ENCODE data around the gene SERPINA6.

DNA sequence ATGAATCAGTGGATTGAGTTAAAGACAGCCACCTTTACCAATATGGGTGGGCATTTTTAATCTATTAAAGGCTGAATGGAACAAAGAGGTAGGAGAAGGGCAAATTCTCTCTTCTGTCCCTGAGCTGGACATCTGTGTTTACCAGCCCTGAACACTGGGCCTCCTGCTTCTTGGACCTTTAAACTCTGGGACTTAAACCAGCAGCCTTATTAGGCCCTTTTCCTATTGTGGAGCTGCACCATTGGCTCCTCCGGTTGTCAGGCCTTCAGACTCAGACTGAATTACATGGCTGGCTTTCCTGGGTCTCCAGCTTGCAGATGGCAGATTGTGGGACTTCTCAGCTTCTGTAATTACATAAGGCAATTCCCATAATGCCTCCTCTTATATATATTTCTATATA, 6.4 kb downstream of the SERPINA6 start:
- TF ChIP-seq, protein P1, sequence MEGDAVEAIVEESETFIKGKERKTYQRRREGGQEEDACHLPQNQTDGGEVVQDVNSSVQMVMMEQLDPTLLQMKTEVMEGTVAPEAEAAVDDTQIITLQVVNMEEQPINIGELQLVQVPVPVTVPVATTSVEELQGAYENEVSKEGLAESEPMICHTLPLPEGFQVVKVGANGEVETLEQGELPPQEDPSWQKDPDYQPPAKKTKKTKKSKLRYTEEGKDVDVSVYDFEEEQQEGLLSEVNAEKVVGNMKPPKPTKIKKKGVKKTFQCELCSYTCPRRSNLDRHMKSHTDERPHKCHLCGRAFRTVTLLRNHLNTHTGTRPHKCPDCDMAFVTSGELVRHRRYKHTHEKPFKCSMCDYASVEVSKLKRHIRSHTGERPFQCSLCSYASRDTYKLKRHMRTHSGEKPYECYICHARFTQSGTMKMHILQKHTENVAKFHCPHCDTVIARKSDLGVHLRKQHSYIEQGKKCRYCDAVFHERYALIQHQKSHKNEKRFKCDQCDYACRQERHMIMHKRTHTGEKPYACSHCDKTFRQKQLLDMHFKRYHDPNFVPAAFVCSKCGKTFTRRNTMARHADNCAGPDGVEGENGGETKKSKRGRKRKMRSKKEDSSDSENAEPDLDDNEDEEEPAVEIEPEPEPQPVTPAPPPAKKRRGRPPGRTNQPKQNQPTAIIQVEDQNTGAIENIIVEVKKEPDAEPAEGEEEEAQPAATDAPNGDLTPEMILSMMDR (conservative IDR thresholded peaks at IDR 0.05; ENCODE audit: low read length) = no peak
- no peak for TF ChIP-seq EZH2phosphoT487 (IDR thresholded peaks at IDR 0.05; ENCODE audit: borderline replicate concordance)
